ENCODE results near the gene CRLF3.
"Not testable (repeated sequence)": the region's sequence is repeated elsewhere in the genome, so short reads cannot be mapped to it uniquely, and the experiment has no call there.

CRLF3 gene

DNA sequence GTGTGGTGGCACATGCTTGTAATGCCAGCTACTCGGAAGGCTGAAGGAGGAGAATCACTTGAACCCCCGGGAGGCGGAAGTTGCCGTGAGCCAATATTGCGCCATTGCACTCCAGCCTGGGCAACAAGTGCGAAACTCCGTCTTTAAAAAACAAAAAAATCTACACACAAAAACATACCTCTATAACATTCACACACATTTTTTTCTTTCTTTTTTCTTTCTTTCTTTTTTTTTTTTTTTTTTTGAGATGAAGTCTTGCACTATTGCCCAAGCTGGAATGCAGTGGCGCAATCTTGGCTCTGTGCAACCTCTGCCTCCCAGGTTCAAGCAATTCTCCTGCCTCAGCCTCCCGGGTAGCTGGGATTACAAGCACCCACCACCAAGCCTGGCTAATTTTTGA is 9.6 kb downstream of the CRLF3 start:
- DNase-seq (ENCODE audit: low read depth in 2 of 2), result not testable (repeated sequence)

GRCh38 chr17:30814236-30814635 is 10.3 kb downstream of the CRLF3 start:
- not testable (repeated sequence) for DNase-seq (ENCODE audit: low read depth in 2 of 2)

- no peak for DNase-seq (ENCODE audit: low read depth in 2 of 2)
Observed at GRCh38 chr17:30812218-30813177, 12.0 kb downstream of the CRLF3 start.

GRCh38 chr17:30809867-30810266 is 14.6 kb downstream of the CRLF3 start:
- DNase-seq (ENCODE audit: low read depth in 2 of 2), result no peak

DNA sequence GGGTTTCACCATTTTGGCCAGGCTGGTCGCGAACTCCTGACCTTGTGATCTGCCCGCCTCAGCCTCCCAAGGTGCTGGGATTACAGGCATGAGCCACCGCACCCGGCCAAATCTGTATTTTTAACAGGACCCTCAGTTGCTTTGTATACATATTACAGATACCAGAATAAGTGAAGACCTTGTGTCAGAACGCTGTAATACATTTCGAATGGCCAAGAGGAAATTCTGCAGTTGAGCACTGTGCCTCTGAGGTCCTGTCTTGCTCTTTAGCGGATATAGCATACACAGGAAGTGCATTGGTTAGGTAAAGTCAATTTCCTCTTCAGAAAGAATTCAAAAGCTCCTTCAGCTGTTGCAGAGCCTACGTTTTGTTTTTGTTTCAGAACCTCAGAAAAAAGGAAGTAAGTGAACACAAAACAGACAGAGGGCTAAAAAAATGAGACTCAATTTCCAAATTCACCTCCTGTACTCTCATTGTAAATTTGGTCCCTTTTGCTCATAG is 15.7 kb downstream of the CRLF3 start:
- no peak for DNase-seq (ENCODE audit: low read depth in 2 of 2)

DNA sequence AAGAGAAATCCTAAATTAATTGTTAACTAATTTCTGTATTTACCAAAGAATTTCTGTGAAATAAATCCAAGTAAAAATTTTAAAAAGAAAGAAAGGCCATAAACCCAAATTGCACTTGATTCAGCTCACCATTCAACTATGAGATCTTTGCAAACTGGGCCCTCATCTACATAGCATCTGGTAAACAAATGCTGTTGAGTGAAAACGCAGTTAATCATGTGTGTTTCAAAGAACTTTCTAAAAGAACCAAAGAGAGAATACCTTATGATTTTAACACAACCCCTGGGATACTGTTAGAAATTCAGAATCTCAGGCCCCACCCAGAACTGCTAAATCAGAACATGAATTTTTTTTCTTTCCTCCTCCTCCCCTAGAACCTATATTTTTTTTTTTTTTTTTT is 16.6 kb downstream of the CRLF3 start:
- DNase-seq (ENCODE audit: low read depth in 2 of 2), result no peak

DNA sequence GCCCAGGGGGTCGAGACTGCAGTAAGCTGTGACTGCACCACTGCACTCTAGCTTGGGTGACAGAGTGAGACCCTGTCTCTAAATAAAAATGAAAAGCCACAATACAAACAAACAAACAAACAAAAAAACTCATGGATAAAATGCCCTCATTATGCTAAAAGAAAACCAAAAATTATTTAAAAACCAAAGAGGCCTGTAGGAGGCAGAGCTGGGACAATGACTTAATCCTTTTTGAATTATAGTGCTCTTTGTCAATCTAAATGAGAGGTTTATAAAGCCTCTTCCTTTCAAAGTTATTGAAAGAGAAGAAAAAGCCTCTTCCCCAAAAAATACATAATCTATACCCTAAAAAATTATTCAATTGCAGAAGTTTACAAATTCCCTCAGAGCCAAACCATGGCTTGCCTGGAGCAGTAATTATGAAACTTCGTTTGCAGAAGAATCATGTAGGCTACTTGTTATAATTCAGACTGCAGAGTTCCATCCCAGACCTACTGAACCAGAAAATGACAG is 18.5 kb downstream of the CRLF3 start:
- no peak for DNase-seq (ENCODE audit: low read depth in 2 of 2)

DNA sequence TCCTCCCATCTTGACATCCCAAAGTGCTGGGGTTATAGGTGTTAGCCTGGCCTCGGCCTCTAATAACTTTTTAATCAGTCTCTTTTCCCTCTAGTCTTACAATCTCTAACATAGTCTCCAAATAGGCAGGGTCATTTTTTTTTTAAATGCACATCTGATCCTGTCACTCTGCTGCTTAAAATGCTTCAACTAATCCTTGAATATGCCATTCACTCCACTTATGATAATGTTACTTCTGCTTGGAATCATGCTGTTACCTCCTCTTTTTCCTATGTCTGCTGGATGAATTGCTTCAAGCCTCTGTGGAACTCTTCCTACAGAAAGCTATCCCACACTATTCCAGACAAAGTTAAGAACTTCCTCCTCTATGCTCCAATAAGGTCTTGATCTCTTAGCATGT is 22.8 kb downstream of the CRLF3 start:
- no peak for DNase-seq (ENCODE audit: low read depth in 2 of 2)

- no peak for DNase-seq (ENCODE audit: low read depth in 2 of 2)
Observed at GRCh38 chr17:30796016-30796415, 28.5 kb downstream of the CRLF3 start.

- no peak for DNase-seq (ENCODE audit: low read depth in 2 of 2)
Observed at GRCh38 chr17:30794372-30794771, 30.1 kb downstream of the CRLF3 start.

GRCh38 chr17:30793282-30793977 is 31.1 kb downstream of the CRLF3 start:
- DNase-seq (ENCODE audit: low read depth in 2 of 2), result no peak

DNA sequence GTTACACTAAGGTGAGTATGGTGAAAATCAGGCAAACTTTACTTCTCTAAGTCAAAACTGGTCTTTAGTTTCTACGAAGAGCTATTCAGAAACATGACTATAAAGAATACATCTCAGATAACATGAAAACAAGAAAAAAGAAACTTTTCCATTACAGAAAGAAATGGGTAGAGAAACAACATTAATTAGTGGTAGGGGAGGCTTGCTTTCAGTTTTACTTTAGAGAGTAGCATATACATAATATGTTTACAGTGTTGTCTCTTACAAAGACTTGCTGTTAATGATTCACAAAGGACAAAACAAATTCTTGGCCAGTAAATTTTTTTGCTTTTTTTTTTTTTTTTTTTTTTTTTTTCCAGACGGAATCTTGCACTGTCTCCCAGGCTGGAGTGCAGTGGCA is 34.2 kb downstream of the CRLF3 start:
- DNase-seq (ENCODE audit: low read depth in 2 of 2), result no peak

GRCh38 chr17:30788918-30789317 is 35.6 kb downstream of the CRLF3 start:
- DNase-seq (ENCODE audit: low read depth in 2 of 2), result no peak

- no peak for DNase-seq (ENCODE audit: low read depth in 2 of 2)
Observed at GRCh38 chr17:30782206-30782605, 42.3 kb downstream of the CRLF3 start.

GRCh38 chr17:30780343-30780742 is 44.1 kb downstream of the CRLF3 start:
- peak in 1 of 2 donors; percentile 5 for DNase-seq (ENCODE audit: low read depth in 2 of 2)

DNA sequence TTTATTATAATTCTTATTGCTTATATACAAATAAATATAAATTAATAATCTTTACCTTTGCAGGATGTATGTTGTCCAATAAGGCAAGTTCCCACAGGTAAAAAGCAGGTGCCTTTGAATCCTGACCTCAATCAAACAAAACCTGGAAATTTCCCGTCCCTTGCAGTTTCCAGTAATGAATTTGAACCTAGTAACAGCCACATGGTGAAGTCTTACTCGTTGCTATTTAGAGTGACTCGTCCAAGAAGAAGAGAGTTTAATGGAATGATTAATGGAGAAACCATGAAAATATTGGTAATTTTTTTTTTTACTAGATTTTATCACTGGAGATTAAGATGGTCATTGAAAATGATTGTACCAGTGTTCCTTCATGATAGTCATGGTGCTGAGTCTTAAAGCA is 55.7 kb downstream of the CRLF3 start:
- not testable (repeated sequence) for DNase-seq (ENCODE audit: low read depth in 2 of 2)

DNA sequence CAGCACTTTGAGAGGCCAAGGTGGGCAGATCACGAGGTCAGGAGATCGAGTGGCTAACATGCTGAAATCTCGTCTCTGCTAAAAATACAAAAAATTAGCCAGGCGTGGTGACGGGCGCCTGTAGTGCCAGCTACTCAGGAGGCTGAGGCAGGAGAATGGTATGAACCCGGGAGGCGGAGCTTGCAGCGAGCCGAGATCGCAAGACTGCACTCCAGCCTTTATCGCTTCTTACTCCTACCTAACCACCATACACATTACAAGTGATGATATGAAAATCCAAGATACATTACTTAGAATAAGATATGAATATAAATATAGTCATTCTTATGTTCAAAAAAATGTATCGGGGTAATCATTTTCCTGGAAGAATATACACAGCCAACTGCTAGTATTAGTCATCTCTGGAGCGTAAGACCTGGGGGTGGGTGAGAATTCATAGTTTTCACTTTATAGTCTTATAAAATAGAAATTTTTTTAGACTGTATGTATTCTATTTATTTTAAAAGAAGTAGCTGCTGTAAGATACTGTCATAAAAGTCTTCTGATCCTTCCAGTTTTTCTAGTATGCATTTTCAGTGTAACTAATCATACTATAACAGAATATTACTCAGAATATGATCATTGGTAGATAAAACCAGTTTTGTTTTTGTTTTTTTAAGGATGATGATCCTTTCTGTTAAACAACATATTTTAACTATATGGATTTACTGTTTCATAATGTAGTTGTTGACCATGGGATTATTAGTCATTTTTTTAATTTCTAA is 56.7 kb downstream of the CRLF3 start:
- DNase-seq (ENCODE audit: low read depth in 2 of 2), result peak in 1 of 2 donors; percentile 3

- DNase-seq (ENCODE audit: low read depth in 2 of 2), result no peak
Observed at GRCh38 chr17:30761060-30761459, 63.4 kb downstream of the CRLF3 start.

DNA sequence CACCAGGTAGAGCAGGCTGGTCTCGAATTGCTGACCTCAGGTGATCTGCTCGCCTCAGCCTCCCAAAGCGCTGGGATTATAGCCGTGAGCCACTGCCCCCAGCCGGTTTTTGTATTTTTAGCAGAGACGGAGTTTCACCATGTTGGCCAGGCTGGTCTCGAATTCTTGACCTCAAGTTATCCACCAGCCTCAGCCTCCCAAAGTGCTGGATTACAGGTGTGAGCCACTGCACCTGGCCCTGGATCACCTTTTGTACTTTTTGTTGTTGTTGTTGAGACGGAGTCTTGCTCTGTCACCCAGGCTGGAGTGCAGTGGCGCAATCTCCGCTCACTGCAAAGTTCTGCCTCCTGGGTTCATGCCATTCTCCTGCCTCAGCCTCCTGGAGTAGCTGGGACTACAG is 71.2 kb downstream of the CRLF3 start:
- DNase-seq (ENCODE audit: low read depth in 2 of 2), result not testable (repeated sequence)

- not testable (repeated sequence) for DNase-seq (ENCODE audit: low read depth in 2 of 2)
Observed at GRCh38 chr17:30750982-30751381, 73.5 kb downstream of the CRLF3 start.

DNA sequence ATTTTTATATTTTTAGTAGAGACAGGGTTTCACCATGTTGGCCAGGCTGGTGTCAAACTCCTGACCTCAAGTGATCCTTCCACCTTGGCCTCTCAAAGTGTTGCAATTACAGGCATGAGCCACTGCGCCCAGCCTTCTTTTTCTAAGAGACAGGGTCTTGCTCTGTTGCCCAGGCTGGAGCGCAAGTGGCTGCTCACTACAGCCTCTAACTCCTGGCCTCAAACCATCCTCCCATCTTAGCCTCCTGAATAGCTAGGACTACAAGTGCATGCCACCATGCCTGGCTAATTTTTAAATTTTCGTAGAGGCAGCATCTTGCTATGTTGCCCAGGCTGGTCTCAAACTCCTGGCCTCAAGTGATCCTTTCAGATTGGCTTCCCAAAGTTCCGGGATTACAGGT is 76.9 kb downstream of the CRLF3 start:
- DNase-seq (ENCODE audit: low read depth in 2 of 2), result not testable (repeated sequence)

DNA sequence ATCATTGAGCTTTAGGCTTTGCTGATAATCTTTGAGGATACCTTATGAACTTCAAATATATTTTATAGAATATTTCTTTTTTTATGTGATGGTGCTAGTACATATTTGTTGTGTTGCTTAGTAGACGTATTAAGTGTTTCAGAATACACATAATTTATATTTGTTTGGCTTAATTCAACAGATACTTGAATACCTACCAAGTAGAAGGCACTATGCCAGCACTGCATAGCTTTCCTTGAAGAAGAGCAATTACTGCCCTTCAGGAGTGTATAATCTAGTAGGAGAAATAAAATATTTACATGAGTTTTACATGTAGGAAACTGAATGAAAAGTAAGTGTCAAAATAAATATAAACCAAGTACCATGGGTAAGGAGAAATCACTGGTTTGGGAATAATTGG is 81.8 kb downstream of the CRLF3 start:
- DNase-seq (ENCODE audit: low read depth in 2 of 2), result not testable (repeated sequence)

Data from stimulated activated CD8-positive, alpha-beta memory T cell treated with anti-CD3 and anti-CD28 coated beads, Interleukin-15, amount 100 ng/mL, for 48 hours (primary cell).